Mucosa of descending colon (tissue), 3 donors: ENCODE measurements around the gene BLID. TPM values are rescaled to one million over a fixed set of nuclear protein-coding genes. Genes with fewer than 3 reads are reported as not detected.

Experiments used
- ATAC-seq: fragments of 200-7000 bp; cut with Tn5 transposase; one replicate; pipeline ENCODE4 v1.9.1; 2020; ENCODE audit warnings: mild to moderate bottlenecking, moderate library complexity
- DNase-seq, 3 donors: peaks; one replicate each; pipeline ENCODE4 v3.0.0-alpha.2; 2020
- H3K36me3 ChIP-seq: fragments of 200-600 bp; one replicate; pipeline ENCODE4 v1.8.0; 2021; ENCODE audit warnings: low read depth, mild to moderate bottlenecking
- H3K4me1 ChIP-seq: fragments of 200-600 bp; one replicate; pipeline ENCODE4 v1.8.0; 2021; ENCODE audit warnings: low read depth, mild to moderate bottlenecking
- H3K4me3 ChIP-seq: fragments of 200-600 bp; one replicate; pipeline ENCODE4 v1.8.0; 2021; ENCODE audit warnings: mild to moderate bottlenecking
- H3K9me3 ChIP-seq: fragments of 200-600 bp; one replicate; pipeline ENCODE4 v1.8.0; 2021; ENCODE audit warnings: mild to moderate bottlenecking
- intact Hi-C, 2 donors: fragments of 100-400 bp; cut with DNase I in 1 of 2; cut with micrococcal nuclease in 1 of 2; formaldehyde crosslinking; loops; one replicate each; pipeline versions ENCODE4 v1.11.0 to v1.11.1; 2022; cut with DNase I, micrococcal nuclease
- total RNA-seq, 3 donors: library from RNA; stranded (reverse); fragmentation: NEBNext Ultra II Directional in 2 of 3; extraction: Animal tissue kit (Norgen Biotek cat#: 25700) in 2 of 3; gene quantifications; one replicate each; pipeline versions ENCODE4 v1.2.1 to v1.2.4, GENCODE V29; 2021 to 2023
- TF ChIP-seq, protein P1 (sequence below): fragments of 200-600 bp; IDR thresholded peaks from one replicate; pipeline ENCODE4 v1.8.0; 2022; ENCODE audit warnings: antibody characterized with exemption, mild to moderate bottlenecking
- donor health status: DM: no; HTN: no; CAD: no; lungs with moderate emphysema.
- donor health status: DM: no; HTN: no; CAD: no.
- donor health status: DM: no; HTN: yes; CAD: no.

BLID gene
- total RNA-seq, 3 donors from 2014 or later: 0.73 TPM; not detected in 2

DNA sequence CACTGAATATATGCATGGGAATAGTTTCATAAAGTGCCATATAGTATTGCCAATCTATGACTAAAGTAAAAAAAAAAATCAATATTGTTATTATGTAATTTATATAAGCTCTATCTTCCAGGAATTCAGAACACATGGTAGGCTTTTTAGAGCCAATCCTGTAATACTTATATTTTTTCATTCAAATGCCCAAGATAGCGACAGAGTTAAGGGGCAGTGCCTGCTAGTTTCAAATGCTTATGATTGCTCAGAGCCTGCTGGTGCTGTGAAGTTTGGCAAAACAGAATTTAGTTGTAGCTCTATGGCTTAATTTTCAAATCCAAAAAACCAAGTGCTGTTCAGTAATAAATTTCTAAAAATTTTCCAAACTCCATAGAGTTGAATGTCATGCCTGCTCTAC, 39.0 kb upstream of the BLID start:
- Histone ChIP-seq H3K36me3 (no peaks in the 10 kb centered on the region), H3K9me3 (no peaks in the 10 kb centered on the region), H3K4me1 (no peaks in the 10 kb centered on the region), H3K4me3 (no peak overlapping the region)
- TF ChIP-seq, protein P1, sequence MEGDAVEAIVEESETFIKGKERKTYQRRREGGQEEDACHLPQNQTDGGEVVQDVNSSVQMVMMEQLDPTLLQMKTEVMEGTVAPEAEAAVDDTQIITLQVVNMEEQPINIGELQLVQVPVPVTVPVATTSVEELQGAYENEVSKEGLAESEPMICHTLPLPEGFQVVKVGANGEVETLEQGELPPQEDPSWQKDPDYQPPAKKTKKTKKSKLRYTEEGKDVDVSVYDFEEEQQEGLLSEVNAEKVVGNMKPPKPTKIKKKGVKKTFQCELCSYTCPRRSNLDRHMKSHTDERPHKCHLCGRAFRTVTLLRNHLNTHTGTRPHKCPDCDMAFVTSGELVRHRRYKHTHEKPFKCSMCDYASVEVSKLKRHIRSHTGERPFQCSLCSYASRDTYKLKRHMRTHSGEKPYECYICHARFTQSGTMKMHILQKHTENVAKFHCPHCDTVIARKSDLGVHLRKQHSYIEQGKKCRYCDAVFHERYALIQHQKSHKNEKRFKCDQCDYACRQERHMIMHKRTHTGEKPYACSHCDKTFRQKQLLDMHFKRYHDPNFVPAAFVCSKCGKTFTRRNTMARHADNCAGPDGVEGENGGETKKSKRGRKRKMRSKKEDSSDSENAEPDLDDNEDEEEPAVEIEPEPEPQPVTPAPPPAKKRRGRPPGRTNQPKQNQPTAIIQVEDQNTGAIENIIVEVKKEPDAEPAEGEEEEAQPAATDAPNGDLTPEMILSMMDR: no peak
- ATAC-seq (no peak), DNase-seq (no peak)
- intact Hi-C loops: no loop called here

DNA sequence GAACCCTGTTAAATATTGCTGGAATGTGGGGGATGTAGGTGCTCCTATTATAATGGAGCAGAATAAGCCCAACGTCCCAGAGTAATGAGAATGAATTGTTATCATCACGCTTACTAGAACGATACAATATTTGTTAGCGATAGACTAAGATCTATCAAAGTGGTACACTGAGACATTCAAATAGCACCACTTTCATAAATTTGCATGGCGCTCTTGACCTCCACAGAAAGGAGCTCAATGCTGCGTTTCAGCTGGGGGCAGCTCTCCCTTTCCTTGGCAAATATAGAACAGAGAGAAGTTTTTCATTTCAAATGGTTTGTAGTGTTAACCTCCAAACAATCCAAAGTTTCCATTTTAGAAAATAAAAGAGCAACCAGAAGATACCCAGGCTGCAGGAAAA, 38.2 kb upstream of the BLID start:
- Histone ChIP-seq H3K4me3 (no peak overlapping the region), H3K36me3 (no peaks in the 10 kb centered on the region), H3K9me3 (no peaks in the 10 kb centered on the region), H3K4me1 (no peaks in the 10 kb centered on the region)
- ATAC-seq (no peak), DNase-seq (no peak)
- TF ChIP-seq, protein P1: no peak
- intact Hi-C loops: no loop called here

DNA sequence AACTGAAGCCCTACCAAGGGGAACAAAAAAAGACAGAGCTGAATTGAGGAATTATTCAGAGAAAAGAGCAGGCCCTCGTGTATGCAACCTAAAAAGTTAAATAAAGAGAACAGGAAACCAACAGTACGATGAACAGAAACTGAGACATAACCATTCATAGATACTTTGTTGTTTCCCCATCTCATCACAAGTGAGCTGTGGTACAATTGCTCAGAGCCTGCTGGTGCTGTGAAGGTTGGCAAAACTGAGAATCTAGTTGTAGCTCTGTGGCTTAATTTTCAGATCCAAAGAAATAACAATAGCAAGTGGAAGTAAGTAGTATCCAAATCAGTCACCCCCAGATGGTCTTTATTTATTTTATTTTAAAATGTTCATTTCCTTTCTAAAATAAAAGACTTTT, 37.7 kb upstream of the BLID start:
- H3K36me3 ChIP-seq: no peaks in the 10 kb centered on the region
- intact Hi-C loops: no loop called here
- H3K9me3 ChIP-seq: no peaks in the 10 kb centered on the region
- H3K4me3 ChIP-seq: no peak overlapping the region
- TF ChIP-seq, protein P1: no peak
- H3K4me1 ChIP-seq: no peaks in the 10 kb centered on the region
- DNase-seq: no peak
- no peak for ATAC-seq

GRCh38 chr11:122150216-122151124, 34.5 kb upstream of the BLID start:
- intact Hi-C loops: no loop called here
- Histone ChIP-seq H3K4me1 (no peaks in the 10 kb centered on the region), H3K4me3 (no peak overlapping the region), H3K9me3 (no peaks in the 10 kb centered on the region), H3K36me3 (no peaks in the 10 kb centered on the region)
- TF ChIP-seq, protein P1: no peak
- DNase-seq: no peak
- peak; percentile 60 for ATAC-seq

GRCh38 chr11:122149202-122149601, 33.2 kb upstream of the BLID start:
- ATAC-seq (no peak), DNase-seq (no peak)
- H3K4me1 ChIP-seq: no peaks in the 10 kb centered on the region
- H3K36me3 ChIP-seq: no peaks in the 10 kb centered on the region
- TF ChIP-seq, protein P1: no peak
- H3K9me3 ChIP-seq: no peaks in the 10 kb centered on the region
- H3K4me3 ChIP-seq: no peak overlapping the region
- intact Hi-C loops: no loop called here
